Activated T-helper 1 cell treated with anti-CD3 and anti-CD28 coated beads, Interleukin-12 subunit alpha, Interleukin-12 subunit beta, Interleukin-2, Interleukin-4 antibody, amounts not matched to agents 30 ng/mL and 10 ng/mL and 1 ng/mL, durations not matched to agents 14 hours and 24 hours and 36 hours (primary cell): ENCODE results near the gene HOTAIR. TPM values are rescaled to one million over a fixed set of nuclear protein-coding genes. Genes with fewer than 3 reads are reported as not detected.

Experiments
- DNase-seq: peaks from one replicate; pipeline ENCODE4 v3.0.0; 2021; ENCODE audit warnings: low spot score
- H3K27ac Mint-ChIP-seq: one replicate; pipeline ENCODE4 v1.8.0; 2021; ENCODE audit warnings: mild to moderate bottlenecking, mixed read lengths
- H3K27me3 Mint-ChIP-seq: one replicate; pipeline ENCODE4 v1.8.0; 2022; ENCODE audit warnings: mild to moderate bottlenecking, moderate library complexity, mixed read lengths; ENCODE audit not compliant: insufficient read depth
- H3K36me3 Mint-ChIP-seq: one replicate; pipeline ENCODE4 v1.8.0; 2021; ENCODE audit warnings: low read depth, mixed read lengths
- H3K4me1 Mint-ChIP-seq: one replicate; pipeline ENCODE4 v1.8.0; 2021; ENCODE audit warnings: low read depth, mixed read lengths
- H3K4me3 Mint-ChIP-seq: one replicate; pipeline ENCODE4 v1.8.0; 2021; ENCODE audit warnings: mild to moderate bottlenecking, moderate library complexity, mixed read lengths
- H3K9me3 Mint-ChIP-seq: one replicate; pipeline ENCODE4 v1.8.0; 2021; ENCODE audit warnings: mixed read lengths
- intact Hi-C: fragments of 100-400 bp; cut with micrococcal nuclease; formaldehyde crosslinking; loops from one replicate; pipeline ENCODE4 v1.15.1; 2024
- total RNA-seq: library from RNA; stranded (reverse); gene quantifications from 2 replicates; pipeline ENCODE4 v1.2.3, GENCODE V29; 2022

Gene HOTAIR
- not detected in 2 replicates for total RNA-seq

DNA sequence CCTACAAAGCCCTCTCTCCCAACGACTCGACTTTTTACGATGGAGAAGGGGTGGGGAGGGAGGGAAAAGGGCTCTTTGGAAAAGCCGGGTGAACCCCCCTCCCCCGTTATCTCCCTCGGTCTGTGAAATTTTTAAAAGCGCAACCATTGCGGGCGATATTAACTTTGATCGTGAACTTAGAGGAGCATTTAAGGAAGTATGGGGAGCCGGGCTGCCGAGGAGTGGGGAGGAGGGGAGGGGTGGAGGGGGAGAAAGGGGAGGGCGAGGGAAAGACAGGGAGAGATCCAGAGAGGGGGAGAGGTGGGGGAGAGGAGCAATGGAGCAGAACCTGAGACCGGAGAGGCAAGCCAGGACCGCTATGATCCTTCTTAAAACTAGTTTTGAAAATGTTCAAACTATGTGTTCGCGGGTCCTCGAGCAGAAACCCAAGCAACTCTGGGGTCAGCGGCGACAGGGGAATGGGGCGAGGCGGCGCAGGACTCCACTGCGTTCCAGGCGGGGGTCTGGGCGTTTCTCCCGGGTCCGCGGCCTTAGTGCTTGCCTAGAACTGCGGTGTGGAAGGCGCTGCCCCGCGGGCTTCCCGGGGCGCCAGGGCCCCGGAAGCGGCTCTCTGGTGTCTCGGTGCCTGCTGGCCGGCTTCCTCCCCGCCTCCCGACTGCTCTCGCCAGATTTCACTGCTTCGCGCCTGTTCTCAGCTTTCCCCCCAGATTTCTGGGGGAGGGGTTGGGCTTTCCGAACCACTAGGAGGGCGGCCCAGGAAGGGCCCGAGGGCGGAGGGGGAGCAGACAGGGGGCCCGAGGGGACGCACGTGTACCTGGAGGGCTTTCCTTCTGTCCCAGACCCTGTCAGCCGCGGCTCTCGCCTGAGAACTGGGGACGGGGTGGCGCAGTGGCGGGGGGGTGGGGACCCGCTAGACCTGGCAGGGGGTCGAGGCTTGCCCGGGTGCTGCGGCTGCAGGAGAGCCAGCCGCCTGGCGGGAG is at the start of gene HOTAIR:
TSS of gene HOTAIR (minus strand) at position 871 of the 980 bp plus-strand sequence.
- peaks cover 89% of the 10 kb centered on the region for H3K27me3 Mint-ChIP-seq
- H3K27ac Mint-ChIP-seq: peak within 1 kb of the TSS; percentile 81
- DNase-seq: no peak
- peaks cover 5% of the 10 kb centered on the region for H3K36me3 Mint-ChIP-seq
- no peaks in the 10 kb centered on the region for H3K9me3 Mint-ChIP-seq
- intact Hi-C loops: no loop called here
- no peak within 1 kb of the TSS for H3K4me3 Mint-ChIP-seq
- H3K4me1 Mint-ChIP-seq: peaks cover 15% of the 10 kb centered on the region

DNA sequence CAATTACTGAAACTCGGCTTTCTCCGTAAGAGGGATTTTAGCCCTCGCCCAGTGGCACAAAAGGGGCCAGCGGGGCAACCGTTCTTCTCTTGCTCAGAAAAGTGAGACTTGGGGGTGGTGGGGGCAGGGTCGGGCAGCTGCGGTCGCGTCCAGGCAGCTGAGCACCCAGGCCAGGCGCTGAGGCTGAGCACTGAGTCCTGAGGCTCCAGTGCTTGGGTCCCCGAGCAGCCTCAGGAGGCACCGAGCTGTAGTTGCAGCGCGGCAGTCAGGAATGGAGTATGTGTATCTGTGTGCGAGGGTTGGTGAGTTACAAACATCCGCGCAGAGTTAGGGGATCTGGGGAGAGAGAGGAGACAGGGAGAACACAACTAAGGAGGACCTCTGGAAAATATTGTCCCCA is 49.4 kb upstream of the HOTAIR start:
- Mint-ChIP-seq H3K27ac (no peak overlapping the region), H3K9me3 (no peaks in the 10 kb centered on the region), H3K4me3 (no peak overlapping the region), H3K4me1 (peaks cover 15% of the 10 kb centered on the region), H3K36me3 (no peaks in the 10 kb centered on the region), H3K27me3 (peaks cover 87% of the 10 kb centered on the region)
- intact Hi-C loops: no loop called here
- DNase-seq: no peak

DNA sequence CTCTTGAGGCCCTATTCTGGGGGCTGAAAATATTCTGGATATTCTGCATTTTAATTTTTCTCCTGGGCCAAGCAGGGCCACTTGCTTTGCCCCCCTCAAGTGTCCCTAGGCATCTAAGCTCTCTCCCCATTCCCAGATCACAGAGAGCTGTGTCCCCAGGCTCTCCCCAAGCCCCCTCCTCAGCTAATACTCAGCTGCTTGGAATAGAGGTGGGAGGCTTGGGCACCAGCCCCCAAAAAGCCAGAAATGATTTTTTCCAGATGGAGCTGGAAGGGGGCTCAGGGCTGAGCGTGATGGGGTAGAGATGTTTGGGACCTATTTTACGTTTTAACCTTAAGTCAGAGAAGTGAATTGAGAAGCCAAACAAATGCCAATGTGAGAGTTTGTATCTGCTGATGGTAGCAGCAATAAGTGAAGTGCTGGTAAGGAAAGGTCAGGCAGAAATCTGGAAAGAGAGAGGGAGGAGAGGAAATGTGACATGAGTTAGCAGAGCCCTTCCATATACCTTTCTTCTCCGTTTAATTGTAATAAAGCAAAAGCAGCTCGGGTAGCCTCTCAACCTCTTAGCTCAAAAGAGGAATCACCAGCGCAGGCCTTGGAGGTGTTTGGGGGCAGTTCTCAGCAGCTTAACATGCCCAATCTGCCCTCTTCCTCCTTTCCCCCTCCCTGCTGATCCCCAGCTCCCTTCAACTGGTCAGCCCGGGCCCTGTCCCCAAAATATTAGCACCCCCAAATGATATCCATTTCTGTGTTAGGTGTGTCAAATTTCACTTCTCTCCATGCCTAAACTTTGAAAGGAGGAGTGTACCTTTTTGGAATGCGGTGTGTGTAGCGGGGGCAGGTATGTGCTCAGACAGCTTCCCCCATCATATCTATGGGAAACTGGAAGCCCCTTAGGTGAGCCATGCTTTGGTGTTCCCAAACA is 48.5 kb upstream of the HOTAIR start:
- H3K4me3 Mint-ChIP-seq: no peak overlapping the region
- intact Hi-C loops: no loop called here

DNA sequence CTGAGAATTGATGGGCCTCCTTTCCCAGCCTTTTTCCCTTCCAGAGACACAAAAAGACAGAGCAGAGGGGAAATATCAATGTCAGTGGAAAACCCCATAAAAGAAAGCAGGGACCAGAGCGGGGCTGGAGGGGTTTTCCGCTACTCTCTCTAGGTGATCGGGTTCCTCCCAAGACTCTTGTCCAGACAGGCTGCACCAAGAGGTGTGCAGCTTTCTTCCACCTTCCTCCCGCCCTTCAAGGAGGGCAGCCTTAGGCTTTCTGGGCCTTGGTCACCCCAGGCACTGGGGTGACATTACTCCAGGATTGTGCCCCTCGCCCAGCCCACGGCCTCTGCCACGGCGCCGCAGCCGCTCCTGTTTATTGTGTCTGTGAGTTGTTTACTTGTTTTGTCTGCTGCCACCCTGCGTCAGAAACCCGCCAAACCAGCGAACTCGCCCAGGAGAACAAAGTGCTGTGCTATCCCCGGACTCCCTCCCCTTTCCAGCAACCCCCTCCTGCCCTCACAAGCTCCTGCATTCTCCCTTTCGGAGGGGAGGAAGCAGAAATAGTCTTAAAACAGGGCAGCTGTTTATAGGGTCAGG is 46.8 kb upstream of the HOTAIR start:
- intact Hi-C loops: no loop called here

More for the DNA sequence above, 48.5 kb upstream of the HOTAIR start:
- Mint-ChIP-seq H3K27ac (no peak overlapping the region), H3K36me3 (no peaks in the 10 kb centered on the region), H3K27me3 (peaks cover 80% of the 10 kb centered on the region), H3K9me3 (no peaks in the 10 kb centered on the region), H3K4me1 (peaks cover 11% of the 10 kb centered on the region)
- DNase-seq: no peak

DNA sequence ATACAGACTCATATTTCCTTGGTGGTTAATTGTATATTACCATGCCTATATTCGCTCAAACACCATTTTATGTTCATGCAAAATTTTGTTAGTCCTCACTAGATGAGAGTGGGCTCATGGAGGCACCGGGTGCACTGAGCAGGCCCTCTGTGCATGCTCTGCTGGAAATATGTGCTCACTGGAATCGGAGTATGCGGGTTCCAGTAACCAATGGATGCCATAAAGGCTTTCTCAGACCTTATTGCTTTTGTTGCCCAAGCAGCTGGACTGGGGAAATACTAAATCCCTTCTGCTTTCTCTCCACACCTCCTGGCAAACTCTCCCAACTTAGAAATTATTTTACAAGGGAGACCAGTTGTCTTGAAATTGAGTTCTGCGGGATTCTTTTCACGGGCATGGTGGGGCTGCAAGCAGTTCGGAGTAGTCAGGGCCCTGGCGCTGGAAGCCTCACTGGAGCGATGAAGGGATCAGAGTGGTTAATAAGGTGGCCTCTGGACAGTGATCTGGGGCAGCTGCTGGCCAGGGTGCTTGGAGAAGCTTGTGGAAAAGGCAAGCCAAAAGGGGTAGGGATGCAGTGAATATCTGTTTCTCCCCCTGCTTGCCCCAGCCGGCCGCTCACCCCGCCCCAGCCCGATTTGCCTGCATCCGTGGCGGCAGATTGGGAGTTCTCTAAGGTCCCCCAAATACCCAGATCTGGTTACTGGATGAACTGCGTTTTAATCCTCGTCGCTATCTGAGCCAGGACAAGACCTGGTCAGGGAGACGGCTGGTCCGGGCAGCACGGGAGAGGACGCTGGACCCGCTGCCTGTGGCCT is 46.0 kb upstream of the HOTAIR start:
- H3K27ac Mint-ChIP-seq: no peak overlapping the region
- intact Hi-C loops: no loop called here
- DNase-seq: no peak
- peaks cover 70% of the 10 kb centered on the region for H3K27me3 Mint-ChIP-seq
- no peaks in the 10 kb centered on the region for H3K36me3 Mint-ChIP-seq
- H3K4me1 Mint-ChIP-seq: peaks cover 15% of the 10 kb centered on the region
- no peaks in the 10 kb centered on the region for H3K9me3 Mint-ChIP-seq
- H3K4me3 Mint-ChIP-seq: no peak overlapping the region

More for the DNA sequence above, 46.8 kb upstream of the HOTAIR start:
- Mint-ChIP-seq H3K27ac (no peak overlapping the region), H3K4me1 (peaks cover 15% of the 10 kb centered on the region), H3K27me3 (peaks cover 72% of the 10 kb centered on the region), H3K36me3 (no peaks in the 10 kb centered on the region), H3K4me3 (no peak overlapping the region), H3K9me3 (no peaks in the 10 kb centered on the region)
- no peak for DNase-seq

DNA sequence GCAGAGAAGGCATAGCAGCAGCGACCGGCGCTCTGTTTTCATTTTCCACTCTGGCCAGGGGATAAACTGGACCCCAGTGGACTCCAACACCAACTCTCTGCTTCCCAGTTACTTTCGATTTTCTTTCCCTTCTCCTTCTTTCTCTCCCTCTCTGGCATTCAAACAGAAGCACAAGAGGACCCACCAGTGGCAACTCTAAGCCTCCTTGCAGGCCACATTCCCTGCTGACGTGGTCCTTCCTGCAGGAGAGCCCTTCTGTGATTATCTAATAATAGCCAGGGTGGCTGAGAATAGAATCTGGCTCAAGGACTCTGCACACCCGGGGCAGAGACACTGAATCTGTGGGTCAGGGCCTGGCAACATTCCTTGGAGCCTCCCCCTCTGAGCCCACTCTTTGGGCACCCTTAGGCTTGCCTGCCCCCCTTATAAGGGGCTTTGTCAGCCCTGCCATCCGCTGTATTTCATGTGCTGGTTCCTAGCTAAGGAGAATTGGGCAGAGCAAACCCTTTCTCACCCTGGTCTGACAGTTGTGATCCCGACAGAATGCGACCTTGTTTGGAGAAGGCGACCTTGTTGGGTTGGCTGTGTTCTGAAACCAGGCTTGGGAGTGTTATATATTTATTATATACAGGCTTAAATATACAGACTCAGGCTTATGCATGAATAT is 45.3 kb upstream of the HOTAIR start:
- DNase-seq: no peak
- H3K4me1 Mint-ChIP-seq: peaks cover 16% of the 10 kb centered on the region
- peaks cover 70% of the 10 kb centered on the region for H3K27me3 Mint-ChIP-seq
- H3K36me3 Mint-ChIP-seq: no peaks in the 10 kb centered on the region
- no peaks in the 10 kb centered on the region for H3K9me3 Mint-ChIP-seq
- H3K27ac Mint-ChIP-seq: peak overlapping the region; percentile 55
- intact Hi-C loops: loop anchor here (2.0 kb wide), 1 partner anchor 13 kb away; the partner anchor contains the start of gene HOXC5
- H3K4me3 Mint-ChIP-seq: peak overlapping the region; percentile 43

DNA sequence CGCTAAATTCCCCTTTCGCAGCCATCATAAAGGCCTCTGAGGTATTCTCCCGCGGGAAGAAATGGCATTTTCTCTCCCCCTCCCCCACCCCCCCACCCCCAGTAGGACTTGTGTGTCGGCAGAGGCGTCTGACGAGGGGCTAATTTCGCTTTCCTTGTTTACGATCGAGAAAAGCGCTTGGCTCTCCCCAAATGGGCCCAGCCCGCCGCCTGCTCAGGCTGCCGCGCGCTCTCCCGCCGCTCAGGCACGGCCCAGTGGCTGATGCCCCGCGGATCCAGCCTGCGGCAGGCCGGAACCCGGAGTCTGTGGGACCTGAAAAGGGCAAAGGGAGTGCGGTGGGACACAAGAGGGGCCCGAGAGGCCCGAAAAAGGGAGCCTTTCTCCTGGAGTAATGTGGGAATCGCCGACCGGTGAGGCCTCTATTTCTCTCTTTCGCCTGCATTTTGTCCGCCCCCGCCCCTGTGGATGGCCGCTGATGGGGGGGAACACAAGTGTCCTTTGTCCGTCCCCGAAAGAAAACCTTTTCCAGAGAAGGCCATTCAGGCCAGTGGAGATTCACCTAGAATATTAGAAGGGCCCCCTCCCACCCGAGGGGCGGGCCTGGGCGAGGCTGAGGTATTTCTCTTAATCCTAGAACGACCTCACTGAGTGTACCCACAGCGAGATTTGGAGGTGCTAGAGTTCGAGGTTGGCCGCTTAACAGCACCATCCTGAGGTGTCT is 44.5 kb upstream of the HOTAIR start:
- no peak overlapping the region for H3K4me3 Mint-ChIP-seq
- no peaks in the 10 kb centered on the region for H3K9me3 Mint-ChIP-seq
- H3K27me3 Mint-ChIP-seq: peaks cover 71% of the 10 kb centered on the region

DNA sequence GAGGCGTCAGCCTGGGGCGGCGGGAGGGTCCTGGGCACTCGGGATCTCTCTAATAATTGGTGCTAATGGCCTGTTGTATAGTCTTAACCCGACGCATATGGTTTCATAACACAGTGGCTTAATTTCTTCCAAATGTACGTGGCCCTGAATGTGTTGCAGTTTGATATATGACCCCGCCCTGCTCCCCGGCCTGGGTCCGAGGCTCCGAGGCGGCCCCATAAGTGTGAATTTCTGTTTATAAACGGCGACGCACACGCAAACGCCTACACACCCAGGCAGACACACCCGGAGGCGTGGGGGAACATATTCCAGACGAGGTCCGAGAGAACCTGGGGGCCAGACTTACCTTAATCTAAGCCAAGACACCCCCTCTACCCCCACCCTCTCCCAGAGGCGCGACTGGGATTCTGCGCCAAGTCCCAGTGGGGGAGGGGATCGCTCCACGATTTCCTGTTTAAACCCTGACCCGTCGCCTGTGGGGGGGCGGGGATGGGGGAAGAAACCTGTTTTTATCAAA is 43.8 kb upstream of the HOTAIR start:
- Mint-ChIP-seq H3K4me3 (peak overlapping the region; percentile 82), H3K27me3 (peaks cover 71% of the 10 kb centered on the region), H3K4me1 (peaks cover 21% of the 10 kb centered on the region), H3K9me3 (no peaks in the 10 kb centered on the region), H3K27ac (no peak overlapping the region), H3K36me3 (no peaks in the 10 kb centered on the region)
- intact Hi-C loops: loop anchor here (2.0 kb wide), 1 partner anchor 14 kb away; the partner anchor contains the start of gene HOXC5
- DNase-seq: no peak

More for the DNA sequence above, 44.5 kb upstream of the HOTAIR start:
- DNase-seq: no peak
- Mint-ChIP-seq H3K4me1 (peaks cover 21% of the 10 kb centered on the region), H3K27ac (no peak overlapping the region), H3K36me3 (no peaks in the 10 kb centered on the region)
- intact Hi-C loops: loop anchor here (2.0 kb wide), 1 partner anchor 14 kb away; the partner anchor contains the start of gene HOXC5

DNA sequence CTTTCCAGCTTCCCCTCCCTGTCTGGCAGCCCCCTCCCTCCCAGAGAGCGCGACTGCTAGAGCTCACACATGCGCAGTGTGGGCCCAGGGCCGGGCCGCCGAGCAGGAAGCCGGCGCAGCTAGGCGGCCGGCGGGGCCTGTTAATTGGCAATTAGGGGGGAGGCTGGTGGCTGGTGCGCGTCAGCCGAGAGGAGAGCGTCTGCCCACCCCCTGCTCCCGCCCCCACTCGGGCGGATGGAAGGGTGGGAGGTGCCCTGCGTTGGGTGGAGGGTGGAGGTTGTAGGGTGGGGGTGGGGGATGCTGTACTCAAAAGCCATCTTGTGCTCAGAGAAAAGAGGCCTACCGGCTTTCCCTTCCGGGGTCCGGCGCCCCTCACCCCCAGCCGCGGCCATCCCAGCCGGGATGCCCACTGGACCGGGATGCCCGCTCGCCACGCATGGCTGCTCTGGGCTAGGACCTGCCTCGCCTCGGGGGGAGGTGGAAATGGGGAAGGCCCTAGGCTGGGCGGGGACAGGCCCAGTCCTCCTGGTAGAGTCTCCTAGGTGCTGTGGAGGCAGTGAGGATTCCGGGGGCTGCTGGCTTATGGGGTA is 43.2 kb upstream of the HOTAIR start:
- H3K36me3 Mint-ChIP-seq: no peaks in the 10 kb centered on the region
- intact Hi-C loops: loop anchor here (1.0 to 2.0 kb wide), 3 partner anchors 8 to 15 kb away; partner anchors contain the start of gene HOXC5
- H3K4me3 Mint-ChIP-seq: peak overlapping the region; percentile 82
- H3K27me3 Mint-ChIP-seq: peaks cover 71% of the 10 kb centered on the region
- H3K4me1 Mint-ChIP-seq: peaks cover 21% of the 10 kb centered on the region
- no peaks in the 10 kb centered on the region for H3K9me3 Mint-ChIP-seq
- H3K27ac Mint-ChIP-seq: peak overlapping the region; percentile 67
- peak; percentile 62 for DNase-seq

DNA sequence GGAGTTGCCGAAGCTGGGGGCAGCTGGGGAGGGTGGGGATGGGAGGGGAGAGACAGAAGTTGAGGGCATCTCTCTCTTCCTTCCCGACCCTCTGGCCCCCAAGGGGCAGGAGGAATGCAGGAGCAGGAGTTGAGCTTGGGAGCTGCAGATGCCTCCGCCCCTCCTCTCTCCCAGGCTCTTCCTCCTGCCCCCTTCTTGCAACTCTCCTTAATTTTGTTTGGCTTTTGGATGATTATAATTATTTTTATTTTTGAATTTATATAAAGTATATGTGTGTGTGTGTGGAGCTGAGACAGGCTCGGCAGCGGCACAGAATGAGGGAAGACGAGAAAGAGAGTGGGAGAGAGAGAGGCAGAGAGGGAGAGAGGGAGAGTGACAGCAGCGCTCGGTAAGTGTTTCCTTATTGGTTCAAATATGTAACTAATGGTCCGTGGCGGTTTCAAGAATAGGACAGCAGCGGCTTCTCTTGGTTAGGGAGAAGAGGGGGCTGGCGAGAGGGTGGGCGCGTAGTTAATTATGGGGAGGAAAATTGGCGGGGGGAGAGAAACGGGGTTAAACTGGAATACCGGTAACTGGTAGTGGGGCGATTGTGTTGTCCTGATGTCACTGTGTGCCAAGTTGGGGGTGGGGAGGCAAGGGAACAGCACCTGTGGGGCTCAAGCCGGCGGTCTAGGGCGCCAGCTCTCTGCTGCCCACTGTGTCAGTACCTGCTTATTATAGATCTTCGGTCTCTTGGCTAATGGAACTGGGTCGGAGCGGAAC is 42.5 kb upstream of the HOTAIR start:
- peaks cover 71% of the 10 kb centered on the region for H3K27me3 Mint-ChIP-seq
- peak overlapping the region; percentile 67 for H3K27ac Mint-ChIP-seq
- peaks cover 21% of the 10 kb centered on the region for H3K4me1 Mint-ChIP-seq
- no peak for DNase-seq
- H3K36me3 Mint-ChIP-seq: no peaks in the 10 kb centered on the region
- H3K9me3 Mint-ChIP-seq: no peaks in the 10 kb centered on the region
- intact Hi-C loops: loop anchor here (1.0 kb wide), 2 partner anchors 9 to 11 kb away; no protein-coding TSS in a partner anchor
- peak overlapping the region; percentile 82 for H3K4me3 Mint-ChIP-seq
